Type B pancreatic cell (in vitro differentiated cells): Measurements from ENCODE around the gene HNMT. TPM values are rescaled to one million over a fixed set of nuclear protein-coding genes. Genes with fewer than 3 reads are reported as not detected.
"Not testable (repeated sequence)": the region's sequence is repeated elsewhere in the genome, so short reads cannot be mapped to it uniquely, and the experiment has no call there.

Source experiments
- DNase-seq: peaks from one replicate; pipeline ENCODE4 v3.0.0; 2021; ENCODE audit warnings: mixed read lengths; ENCODE audit not compliant: unreplicated experiment; ENCODE audit errors: extremely low spot score
- H3K27ac Mint-ChIP-seq: 2 replicates; pipeline ENCODE4 v1.8.0; 2021; ENCODE audit warnings: mild to moderate bottlenecking, mixed read lengths
- H3K27me3 Mint-ChIP-seq: 2 replicates; pipeline ENCODE4 v1.8.0; 2021; ENCODE audit warnings: mixed read lengths
- H3K36me3 Mint-ChIP-seq: 2 replicates; pipeline ENCODE4 v1.8.0; 2021; ENCODE audit warnings: mixed read lengths
- H3K4me1 Mint-ChIP-seq: one replicate; pipeline ENCODE4 v1.8.0; 2021; ENCODE audit warnings: mixed read lengths; ENCODE audit not compliant: unreplicated experiment
- H3K4me3 Mint-ChIP-seq: 2 replicates; pipeline ENCODE4 v1.8.0; 2021; ENCODE audit warnings: mild to moderate bottlenecking, mixed read lengths
- H3K9me3 Mint-ChIP-seq: 2 replicates; pipeline ENCODE4 v1.8.0; 2021; ENCODE audit warnings: mixed read lengths
- CTCF ChIP-seq: fragments of 200-600 bp; sonication (generic); conservative IDR thresholded peaks from 2 replicates; pipeline ENCODE4 v1.5.0; 2021; ENCODE audit warnings: antibody characterized with exemption, mild to moderate bottlenecking
- total RNA-seq: library from RNA; stranded (reverse); gene quantifications from 2 replicates; pipeline ENCODE4 v1.2.1, GENCODE V29; 2021; ENCODE audit warnings: low replicate concordance

HNMT gene
- total RNA-seq, 1 donor from 2014 or later = 12.1 TPM

- H3K27ac Mint-ChIP-seq = no peak overlapping the region
- H3K36me3 Mint-ChIP-seq = peaks cover 33% of the 10 kb centered on the region
- H3K4me3 Mint-ChIP-seq = no peak overlapping the region
- no peak for DNase-seq
- H3K4me1 Mint-ChIP-seq = no peaks in the 10 kb centered on the region
- TF ChIP-seq CTCF = no peak
- H3K27me3 Mint-ChIP-seq = no peaks in the 10 kb centered on the region
- peaks cover 20% of the 10 kb centered on the region for H3K9me3 Mint-ChIP-seq
Observed at GRCh38 chr2:137991078-137991477, 26.8 kb downstream of the HNMT start.

GRCh38 chr2:137992039-137992646 lies 27.9 kb downstream of the HNMT start:
- TF ChIP-seq CTCF = no peak
- Mint-ChIP-seq H3K27me3 (no peaks in the 10 kb centered on the region), H3K4me3 (no peak overlapping the region), H3K27ac (no peak overlapping the region), H3K4me1 (no peaks in the 10 kb centered on the region), H3K36me3 (peaks cover 37% of the 10 kb centered on the region), H3K9me3 (peaks cover 22% of the 10 kb centered on the region)
- no peak for DNase-seq

- not testable (repeated sequence) for H3K27me3 Mint-ChIP-seq, DNase-seq, H3K4me1 Mint-ChIP-seq, H3K4me3 Mint-ChIP-seq, H3K27ac Mint-ChIP-seq
- peaks cover 24% of the 10 kb centered on the region for H3K9me3 Mint-ChIP-seq
- H3K36me3 Mint-ChIP-seq = peaks cover 32% of the 10 kb centered on the region
Observed at GRCh38 chr2:137993715-137994476, 29.6 kb downstream of the HNMT start.

- H3K4me1 Mint-ChIP-seq, H3K4me3 Mint-ChIP-seq, DNase-seq, H3K27me3 Mint-ChIP-seq, H3K27ac Mint-ChIP-seq: not testable (repeated sequence)
- peaks cover 15% of the 10 kb centered on the region for H3K9me3 Mint-ChIP-seq
- H3K36me3 Mint-ChIP-seq = peaks cover 19% of the 10 kb centered on the region
Observed at GRCh38 chr2:137995368-137995767, 31.1 kb downstream of the HNMT start.

GRCh38 chr2:137996158-137996557 lies 31.9 kb downstream of the HNMT start:
- not testable (repeated sequence) for H3K4me3 Mint-ChIP-seq, H3K27me3 Mint-ChIP-seq, H3K27ac Mint-ChIP-seq, H3K4me1 Mint-ChIP-seq, DNase-seq
- H3K36me3 Mint-ChIP-seq = peaks cover 17% of the 10 kb centered on the region
- peaks cover 15% of the 10 kb centered on the region for H3K9me3 Mint-ChIP-seq

GRCh38 chr2:137997733-137998132 lies 33.5 kb downstream of the HNMT start:
- peaks cover 13% of the 10 kb centered on the region for H3K36me3 Mint-ChIP-seq
- TF ChIP-seq CTCF = no peak
- H3K27me3 Mint-ChIP-seq = no peaks in the 10 kb centered on the region
- H3K27ac Mint-ChIP-seq = no peak overlapping the region
- H3K9me3 Mint-ChIP-seq = peaks cover 15% of the 10 kb centered on the region
- DNase-seq = no peak
- H3K4me1 Mint-ChIP-seq = no peaks in the 10 kb centered on the region
- H3K4me3 Mint-ChIP-seq = no peak overlapping the region

- TF ChIP-seq CTCF = no peak
- no peak overlapping the region for H3K27ac Mint-ChIP-seq
- no peak for DNase-seq
- H3K27me3 Mint-ChIP-seq = no peaks in the 10 kb centered on the region
- H3K4me1 Mint-ChIP-seq = no peaks in the 10 kb centered on the region
- no peak overlapping the region for H3K4me3 Mint-ChIP-seq
- peaks cover 8% of the 10 kb centered on the region for H3K36me3 Mint-ChIP-seq
- H3K9me3 Mint-ChIP-seq = peaks cover 10% of the 10 kb centered on the region
Observed at GRCh38 chr2:137998503-137998902, 34.2 kb downstream of the HNMT start.
